HG02642 (cell line): ENCODE measurements around the gene PID1.

ENCODE experiments used
- ATAC-seq: cut with Tn5 transposase; IDR thresholded peaks from one replicate; pipeline ENCODE4 v1.9.1; 2021; ENCODE audit warnings: mild to moderate bottlenecking; ENCODE audit not compliant: unreplicated experiment, poor library complexity

Gene PID1

DNA sequence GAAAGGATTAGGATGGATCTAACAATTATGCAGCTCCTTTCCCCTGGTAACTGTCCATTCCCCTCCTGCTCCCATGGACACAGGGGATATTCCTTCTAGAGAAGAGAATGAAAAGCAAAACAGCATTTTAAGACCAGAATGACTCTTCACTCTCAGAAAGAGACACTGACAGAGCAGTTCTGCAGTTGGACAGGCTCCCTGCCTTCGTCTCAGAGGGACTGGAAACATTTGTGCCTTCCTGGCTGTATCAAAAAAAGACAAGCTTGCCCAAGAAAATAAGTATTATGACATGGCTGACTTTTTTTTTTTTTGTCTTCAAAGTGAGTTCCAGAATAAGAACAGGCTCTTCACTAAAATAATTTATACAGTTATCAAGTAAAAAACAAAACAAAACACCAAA is 9.5 kb downstream of the PID1 start:
- ATAC-seq, result no peak

DNA sequence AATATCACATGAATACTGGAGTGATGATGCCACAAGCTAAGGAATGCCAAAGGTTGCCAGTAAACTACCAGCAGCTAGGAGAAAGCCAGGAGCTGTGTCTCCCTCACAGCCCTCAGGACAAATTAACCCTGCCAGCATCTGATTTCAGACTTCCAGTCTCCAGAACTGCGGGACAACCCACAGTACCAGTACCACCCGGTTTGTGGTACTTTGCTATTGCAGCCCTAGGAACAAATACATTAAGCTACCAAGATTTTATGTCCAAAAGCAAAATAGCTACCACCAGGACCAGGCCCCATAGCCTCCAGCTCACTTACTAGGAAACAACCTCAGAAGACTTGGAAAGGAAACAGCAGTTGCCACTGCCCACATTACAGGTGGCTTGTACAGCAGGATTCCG is 10.0 kb downstream of the PID1 start:
- no peak for ATAC-seq

DNA sequence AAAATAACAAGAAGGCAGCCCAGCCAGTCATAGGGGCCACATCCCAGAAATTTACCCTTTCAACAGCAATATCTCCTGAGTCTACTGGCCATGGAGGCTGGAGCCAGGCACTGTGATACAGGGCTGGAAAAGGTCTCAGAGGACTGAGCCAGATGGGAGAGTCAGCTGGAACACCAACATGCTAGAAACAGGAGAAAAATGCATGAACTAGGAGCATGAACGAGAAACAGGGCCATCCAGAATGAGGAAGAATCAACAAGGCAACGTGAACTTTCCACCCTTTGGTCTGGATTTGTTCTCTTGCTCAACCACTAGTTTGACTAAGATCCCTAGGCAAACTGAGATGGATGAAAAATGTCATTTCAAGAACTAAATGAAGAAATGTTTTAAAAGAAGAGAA is 13.1 kb downstream of the PID1 start:
- no peak for ATAC-seq

DNA sequence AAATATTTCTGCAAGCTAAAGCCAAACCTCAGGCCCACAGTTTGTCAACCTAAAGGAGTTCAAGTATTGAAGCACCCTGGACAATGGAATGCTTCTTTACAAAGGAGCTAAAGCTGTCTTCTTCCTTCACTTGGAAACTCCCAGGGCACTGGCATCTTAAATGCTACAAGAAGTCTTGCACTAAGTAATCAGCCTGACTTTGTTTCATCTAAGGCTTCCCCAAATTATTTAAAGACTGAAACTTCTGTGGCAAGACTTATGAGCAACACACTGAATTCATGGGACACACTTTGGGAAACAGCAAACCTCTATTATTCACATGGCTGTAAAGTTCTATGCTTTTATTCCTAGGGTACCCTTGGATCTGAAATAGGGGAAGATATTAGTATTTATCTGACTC is 14.7 kb downstream of the PID1 start:
- no peak for ATAC-seq

DNA sequence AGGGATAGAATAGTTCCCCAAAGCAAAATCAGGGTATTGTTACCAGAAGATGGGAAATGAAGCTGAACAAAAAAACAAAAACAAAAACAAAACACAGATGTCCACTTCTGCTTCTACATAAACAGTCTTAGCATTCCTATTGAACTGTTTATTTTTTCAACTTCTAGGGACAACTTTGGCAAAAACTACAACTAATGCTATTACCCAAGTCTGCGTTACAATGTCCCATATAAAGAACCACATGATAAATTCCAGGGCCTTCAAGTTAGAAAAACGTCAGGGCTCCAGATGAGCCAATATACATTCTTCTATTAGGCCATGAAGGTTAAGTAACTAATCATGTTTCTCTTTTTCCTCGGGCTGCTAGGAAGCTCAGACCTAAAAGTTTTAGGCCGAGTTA is 16.9 kb downstream of the PID1 start:
- ATAC-seq, result no peak

DNA sequence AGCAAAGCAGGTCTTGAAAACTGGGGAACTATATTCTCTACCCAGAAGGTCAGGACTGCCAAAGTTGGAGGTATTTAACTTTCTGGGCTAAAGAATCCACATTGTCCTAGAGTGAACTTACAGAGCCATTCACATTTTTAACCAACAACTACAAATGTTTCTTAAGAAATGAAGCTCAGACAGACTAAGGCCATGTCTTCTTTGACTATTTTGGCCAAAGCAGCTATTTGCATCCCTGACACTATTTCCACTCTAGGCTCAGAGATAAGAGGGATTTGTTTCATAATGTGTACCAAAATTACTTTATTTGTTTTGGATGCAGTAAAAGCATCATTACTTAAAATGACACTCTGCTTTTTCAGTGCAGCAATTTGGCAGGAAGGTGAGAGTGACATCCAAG is 18.1 kb downstream of the PID1 start:
- no peak for ATAC-seq

DNA sequence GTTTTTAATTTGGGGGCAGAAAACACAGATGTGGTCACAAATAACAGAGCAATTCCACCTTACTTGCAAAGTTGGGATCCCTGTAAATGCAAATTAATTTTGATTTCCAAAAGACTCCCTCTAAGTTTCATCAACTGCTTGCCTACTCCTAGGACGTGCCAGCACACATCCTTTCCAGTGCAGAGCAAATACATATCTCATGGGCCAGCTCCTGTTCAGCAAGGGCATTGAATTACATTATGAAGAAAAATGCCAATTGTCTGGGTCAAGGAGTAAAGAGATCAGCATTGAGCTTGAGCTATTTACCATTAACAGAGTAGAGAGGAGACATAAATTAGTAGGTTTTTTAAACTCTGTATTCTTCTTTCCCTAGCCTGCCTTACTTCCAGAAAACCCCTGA is 18.8 kb downstream of the PID1 start:
- no peak for ATAC-seq

DNA sequence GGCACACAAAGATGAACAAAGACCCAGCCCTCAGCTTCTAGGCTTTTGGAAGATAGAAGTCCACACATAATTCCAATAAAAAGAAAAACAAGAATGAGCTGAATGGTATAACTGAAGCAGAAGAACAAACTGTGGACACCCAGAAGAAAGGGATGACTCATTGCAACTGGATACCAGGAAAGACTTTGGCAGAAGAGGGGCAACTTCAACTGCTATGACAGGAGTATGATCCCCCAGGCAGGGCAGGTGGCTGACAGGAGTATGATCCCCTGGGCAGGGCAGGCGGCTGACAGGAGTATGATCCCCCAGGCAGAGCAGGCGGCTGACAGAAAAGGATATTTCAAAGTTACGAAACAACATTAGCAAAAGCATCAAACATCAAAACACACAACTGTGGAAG is 21.6 kb downstream of the PID1 start:
- no peak for ATAC-seq

DNA sequence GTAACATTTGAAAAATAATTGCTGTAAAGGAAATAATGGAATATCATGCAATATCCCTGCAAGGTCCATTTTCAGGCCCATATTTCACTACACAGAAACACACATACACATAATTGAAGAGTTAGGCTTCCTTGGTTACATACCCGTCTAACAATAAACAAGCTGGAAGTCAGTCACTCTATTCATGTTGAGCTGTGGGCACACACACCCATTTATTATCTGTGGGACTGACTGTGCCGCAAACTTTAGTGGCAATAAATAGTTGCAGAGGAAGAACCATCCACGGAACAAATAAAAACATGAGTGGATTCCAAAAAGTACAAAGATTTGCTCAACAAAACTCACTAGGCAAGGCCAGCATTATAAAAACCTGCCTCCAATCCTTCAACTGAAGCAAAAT is 24.8 kb downstream of the PID1 start:
- ATAC-seq, result no peak

DNA sequence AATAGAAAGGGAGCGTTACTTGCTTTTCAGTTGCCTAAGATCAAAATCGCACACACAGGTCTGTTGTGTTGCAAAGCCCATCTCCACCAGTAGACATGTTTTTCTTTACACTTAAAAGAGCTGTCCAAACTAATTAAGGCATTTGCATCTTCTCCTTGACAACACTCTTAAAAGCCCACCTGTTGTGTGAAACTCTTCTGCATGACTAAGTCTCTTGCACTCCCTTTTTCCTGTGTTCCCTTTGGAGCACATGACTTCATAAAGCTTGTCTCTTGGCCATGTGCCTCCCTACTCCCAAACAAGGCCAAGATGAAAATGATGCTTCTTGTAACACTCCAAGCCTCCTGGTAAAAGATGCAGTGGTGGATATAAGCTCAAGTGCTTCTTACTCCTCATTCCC is 26.1 kb downstream of the PID1 start:
- no peak for ATAC-seq

DNA sequence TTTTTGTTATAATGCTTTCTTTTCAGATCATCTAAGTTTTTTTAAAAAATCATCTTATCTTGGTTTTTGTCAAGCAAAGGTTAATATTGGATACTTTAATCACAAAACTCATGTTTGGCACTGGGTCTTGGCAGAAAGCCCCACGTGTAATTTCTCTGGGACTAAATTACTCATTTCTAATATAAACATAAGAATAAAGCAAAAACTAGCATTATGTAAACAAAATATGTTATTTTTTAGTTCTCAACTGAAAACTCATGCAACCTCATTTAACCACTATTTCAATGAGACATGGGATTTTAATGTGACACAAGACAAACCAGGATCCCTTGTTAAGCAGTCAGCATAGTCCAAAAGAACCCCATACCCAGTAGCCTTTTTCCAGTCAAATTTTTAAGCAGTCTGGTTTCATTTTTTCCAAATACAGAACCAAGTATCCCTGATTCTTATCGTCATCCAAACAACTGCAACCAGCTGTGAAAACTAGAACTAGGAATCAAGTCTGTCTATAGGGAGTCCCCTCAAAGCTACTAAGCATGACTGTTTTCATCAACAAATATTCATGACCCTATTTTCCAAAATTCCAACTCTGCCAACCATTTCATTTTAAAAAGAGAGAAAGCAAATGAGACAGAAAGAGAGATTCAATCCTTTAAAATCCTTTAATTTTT is 27.1 kb downstream of the PID1 start:
- no peak for ATAC-seq

DNA sequence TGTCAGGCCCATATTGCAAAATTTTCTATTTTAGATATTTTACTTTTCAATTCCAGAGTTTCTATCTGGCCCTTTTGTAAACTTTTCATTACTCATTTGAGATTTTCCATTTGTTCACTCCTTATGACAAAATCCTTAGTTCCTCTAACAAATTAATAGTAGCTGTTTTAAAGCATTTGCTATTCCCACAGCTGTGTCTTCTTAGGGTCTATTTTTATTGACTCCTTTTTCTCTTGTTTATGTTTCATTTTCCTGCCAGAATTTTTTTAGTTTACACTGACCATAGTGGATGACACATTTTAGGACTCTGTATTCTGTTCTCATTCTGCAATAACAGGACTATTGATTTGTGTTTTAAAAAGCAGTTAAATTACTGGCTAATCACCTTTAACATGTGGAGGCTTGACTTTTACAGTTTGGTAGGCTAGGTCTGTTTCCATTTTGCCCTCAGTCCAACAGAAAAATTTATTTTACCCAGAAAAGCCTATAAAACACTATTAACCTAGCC is 30.0 kb downstream of the PID1 start:
- no peak for ATAC-seq

DNA sequence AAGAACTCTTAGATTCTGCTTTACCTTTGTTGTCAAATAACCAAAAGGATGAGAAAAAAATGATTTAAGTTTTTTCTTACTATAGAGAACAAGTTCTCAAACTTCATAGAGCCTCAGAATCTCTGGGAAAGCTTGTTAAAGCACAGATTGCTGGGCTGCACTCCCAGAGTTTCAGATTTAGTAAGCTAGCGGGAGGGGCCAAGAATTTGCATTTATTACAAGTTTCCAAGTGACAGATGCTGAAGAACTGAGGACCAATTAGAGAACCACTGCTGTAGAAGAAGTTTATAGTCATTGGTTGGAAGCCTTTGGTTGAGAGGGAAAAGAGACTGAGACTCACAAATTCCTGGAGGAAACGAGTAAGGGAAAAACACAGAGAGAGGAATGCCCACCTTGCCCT is 32.1 kb downstream of the PID1 start:
- ATAC-seq, result no peak

DNA sequence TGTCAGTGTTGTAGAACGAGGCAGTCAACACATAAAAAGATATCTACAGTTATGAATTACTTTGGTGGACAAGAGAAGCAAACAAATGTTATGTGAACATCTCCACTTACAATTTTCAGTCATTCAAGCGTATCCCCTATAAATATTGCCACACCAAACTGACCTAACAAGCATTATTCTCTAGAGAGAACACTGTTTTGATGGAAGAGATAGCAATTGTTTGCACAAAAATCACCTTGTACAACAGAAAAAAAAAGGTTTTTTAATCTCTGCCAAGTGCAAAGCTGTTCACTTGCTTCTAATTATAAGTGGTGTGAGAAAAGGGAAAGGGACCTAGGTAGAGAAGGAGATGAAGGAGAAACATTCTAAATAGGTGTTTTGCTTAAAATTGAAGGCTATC is 33.8 kb downstream of the PID1 start:
- ATAC-seq, result no peak

DNA sequence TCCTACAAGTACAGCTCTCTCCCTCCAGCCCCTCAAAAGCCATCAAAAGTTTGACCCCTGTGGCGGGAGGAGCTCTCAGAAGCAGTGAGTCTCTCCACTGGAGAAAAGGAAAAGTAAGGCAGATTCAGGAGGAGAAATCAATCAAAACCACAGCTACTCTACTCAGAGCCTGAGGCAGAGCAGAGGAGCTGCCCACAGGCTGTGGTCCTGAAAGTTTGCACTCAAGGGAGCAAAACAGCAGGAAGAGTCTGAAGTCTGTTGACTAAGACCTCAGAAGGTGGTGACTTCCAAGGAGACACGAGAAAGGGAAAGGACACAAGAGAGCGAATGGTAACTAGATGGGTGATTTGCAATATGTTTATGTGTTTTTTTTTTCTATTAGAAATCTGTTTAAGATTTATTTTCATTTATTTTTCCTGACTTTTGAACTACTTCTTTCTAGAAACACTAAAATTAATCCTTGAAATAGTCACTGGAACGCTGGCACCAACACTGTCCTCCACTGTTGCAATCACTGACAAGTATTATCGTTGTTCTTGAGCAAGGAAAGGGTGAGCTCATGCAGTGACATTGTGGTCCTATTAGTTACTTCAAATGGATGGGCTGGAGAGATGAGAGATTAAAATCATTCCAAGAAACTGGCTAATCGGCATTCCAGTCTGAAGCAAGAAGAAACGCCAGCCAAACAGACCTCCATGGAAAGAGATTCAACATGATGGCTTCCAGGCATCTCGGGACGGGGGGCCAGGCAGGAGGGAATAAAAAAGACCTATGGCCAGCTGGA is 35.8 kb downstream of the PID1 start:
- ATAC-seq, result no peak

DNA sequence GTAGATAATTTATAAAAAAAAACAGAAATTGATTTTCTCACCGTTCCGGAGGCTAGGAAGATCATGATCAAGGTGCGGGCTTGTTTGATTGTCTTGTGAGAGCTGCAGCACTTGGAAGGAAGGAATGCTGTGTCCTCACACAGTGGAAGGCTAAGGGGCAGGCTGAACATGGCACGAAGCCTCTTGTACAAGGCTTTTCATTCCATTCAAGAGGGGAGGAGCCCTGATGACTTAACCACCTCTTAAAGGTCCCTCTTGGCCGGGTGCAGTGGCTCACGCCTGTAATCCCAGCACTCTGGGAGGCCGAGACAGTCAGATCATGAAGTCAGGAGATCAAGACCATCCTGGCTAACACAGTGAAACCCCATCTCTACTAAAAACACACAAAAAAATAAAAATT is 39.2 kb downstream of the PID1 start:
- ATAC-seq, result no peak

DNA sequence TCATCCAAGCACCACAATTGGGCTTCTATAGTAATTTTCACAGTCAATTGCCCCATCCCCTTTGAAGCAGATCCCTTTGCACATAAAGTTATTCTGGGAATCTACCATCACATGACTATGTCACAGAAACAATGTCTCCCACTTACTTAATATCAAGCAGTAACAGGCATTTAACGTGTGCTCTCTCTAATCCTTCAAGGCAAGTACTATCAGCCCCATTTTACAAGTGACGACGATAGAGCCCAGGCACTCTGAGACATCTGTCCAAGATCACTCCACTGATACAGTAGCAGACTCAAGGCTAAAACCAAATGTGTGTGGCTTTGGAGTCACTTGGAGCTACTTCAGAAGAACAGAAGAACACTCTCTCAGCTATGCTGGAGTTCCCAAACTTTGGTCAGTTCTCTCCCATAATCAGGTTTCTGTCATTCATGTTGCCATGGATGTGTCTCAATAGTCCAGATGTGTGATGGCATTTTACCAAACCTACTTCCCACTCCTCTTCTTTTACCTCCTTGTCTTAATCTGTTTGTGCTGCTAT is 39.7 kb downstream of the PID1 start:
- no peak for ATAC-seq

DNA sequence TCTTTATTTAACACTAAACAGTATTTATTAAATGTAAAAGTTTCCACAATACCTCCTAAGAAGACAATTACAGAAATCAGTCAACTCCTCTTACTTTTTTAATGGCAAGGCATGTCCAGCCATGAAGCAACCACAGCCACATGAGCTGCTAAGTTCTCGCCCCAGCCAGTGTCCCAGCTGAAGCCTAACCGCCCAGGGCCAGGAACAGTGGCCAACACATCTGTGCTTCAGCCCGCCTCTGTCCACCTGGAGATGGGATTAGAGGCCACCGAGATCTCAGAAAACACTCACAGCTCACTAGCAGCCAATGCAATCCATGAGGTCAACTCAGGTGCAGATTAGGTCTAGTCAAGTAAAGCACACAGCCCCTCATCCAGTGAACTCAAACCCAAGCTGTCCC is 40.2 kb downstream of the PID1 start:
- ATAC-seq, result no peak

DNA sequence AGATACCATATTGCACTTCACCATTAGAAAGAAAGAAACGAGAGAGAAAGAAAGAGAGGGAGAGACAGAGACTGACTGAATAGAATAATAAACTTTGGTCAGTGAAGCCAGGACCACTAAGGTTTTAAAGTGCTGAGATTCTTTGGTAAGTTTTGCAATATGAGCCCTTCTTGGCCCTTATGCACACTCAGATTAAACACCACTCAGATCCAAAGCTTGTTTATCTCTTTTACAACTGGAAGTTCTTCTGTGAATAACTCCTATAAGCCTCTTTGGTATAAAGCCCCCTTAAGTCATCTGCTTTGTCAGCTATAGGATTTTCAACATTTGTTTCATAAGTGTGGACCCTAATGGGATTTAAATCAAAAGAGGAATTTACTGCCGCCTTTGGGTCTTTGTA is 40.8 kb downstream of the PID1 start:
- no peak for ATAC-seq

DNA sequence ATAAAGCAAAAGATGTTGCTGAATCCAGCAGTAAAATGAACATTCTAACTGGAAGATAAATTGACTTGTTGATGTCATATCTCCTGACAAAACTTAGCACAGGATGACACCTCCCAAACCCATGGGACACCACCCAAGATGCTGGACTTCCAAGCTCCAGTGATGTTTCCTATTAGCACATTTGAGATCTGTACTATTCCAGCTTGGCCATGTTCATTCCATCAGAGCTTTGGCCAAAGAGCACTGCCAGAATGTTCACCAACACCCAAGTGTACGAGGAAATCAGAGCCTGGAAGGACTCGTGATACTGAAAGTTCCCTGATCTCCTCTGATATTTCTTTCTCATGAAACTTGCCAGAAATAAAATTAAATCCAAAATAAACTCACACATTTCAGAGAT is 44.7 kb downstream of the PID1 start:
- ATAC-seq, result no peak

DNA sequence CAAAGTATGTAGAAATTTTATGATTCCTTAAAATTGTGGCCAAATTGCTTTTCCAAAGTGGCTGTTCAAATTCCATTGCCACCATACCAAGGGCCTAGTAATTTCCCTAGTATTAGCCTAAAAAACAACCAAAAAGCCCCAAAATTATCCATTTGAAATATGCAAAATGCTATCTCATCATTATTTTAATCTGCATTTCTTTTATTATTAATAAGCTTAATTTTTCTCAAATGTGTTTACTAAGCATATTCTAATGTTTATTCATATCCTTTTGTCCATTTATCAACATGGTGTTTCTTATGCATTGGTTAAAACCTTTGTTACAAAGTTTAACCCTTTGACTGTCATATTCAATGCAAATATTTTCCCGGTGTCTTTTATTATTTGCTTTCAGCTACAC is 48.0 kb downstream of the PID1 start:
- ATAC-seq, result no peak

DNA sequence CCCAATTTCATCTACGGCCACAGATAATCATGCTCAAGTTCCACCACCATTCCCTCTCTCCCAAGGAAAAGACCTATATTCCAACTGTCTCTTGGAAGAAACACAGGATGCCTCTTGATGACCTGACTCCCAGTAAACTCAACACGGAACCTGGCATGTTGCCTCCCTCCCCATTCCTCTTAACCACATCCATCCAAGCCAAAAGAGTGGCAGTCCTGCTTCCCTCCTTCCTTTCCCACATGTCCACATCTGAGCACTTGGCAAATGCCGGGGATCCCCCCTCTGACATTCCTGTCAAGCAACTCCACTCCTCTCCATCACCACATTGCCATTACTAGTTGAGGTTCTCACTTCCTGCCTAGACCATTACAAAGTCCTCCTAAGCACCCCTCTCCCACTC is 49.4 kb downstream of the PID1 start:
- ATAC-seq, result no peak
